ENCODE data around the gene DENND11.
"Not testable (repeated sequence)": the region's sequence is repeated elsewhere in the genome, so short reads cannot be mapped to it uniquely, and the experiment has no call there.

The DENND11 gene

GRCh38 chr7:141706239-141707064 is 4.5 kb upstream of the DENND11 start:
- no peak for DNase-seq

GRCh38 chr7:141704741-141705140 is 2.8 kb upstream of the DENND11 start:
- no peak for DNase-seq

GRCh38 chr7:141704112-141704511 is 2.1 kb upstream of the DENND11 start:
- DNase-seq: no peak

GRCh38 chr7:141702892-141703291 is 926 bp upstream of the DENND11 start:
- DNase-seq: no peak

- peak; percentile 53 for DNase-seq
Measured at GRCh38 chr7:141701489-141702046, 398 bp downstream of the DENND11 start.

- no peak for DNase-seq
Measured at GRCh38 chr7:141700848-141701371, 1.1 kb downstream of the DENND11 start.

GRCh38 chr7:141700296-141700847 is 1.6 kb downstream of the DENND11 start:
- no peak for DNase-seq

- no peak for DNase-seq
Measured at GRCh38 chr7:141699860-141700259, 2.1 kb downstream of the DENND11 start.

- DNase-seq: no peak
Measured at GRCh38 chr7:141698247-141699015, 3.5 kb downstream of the DENND11 start.

GRCh38 chr7:141697211-141697871 is 4.6 kb downstream of the DENND11 start:
- no peak for DNase-seq

GRCh38 chr7:141696348-141696747 is 5.6 kb downstream of the DENND11 start:
- DNase-seq: no peak

GRCh38 chr7:141695803-141696289 is 6.1 kb downstream of the DENND11 start:
- DNase-seq: no peak

GRCh38 chr7:141693082-141693481 is 8.9 kb downstream of the DENND11 start:
- no peak for DNase-seq

- no peak for DNase-seq
Measured at GRCh38 chr7:141691961-141692360, 10.0 kb downstream of the DENND11 start.

GRCh38 chr7:141691540-141691939 is 10.4 kb downstream of the DENND11 start:
- no peak for DNase-seq

GRCh38 chr7:141689072-141689825 is 12.7 kb downstream of the DENND11 start:
- not testable (repeated sequence) for DNase-seq

GRCh38 chr7:141688043-141688442 is 13.9 kb downstream of the DENND11 start:
- DNase-seq: no peak

GRCh38 chr7:141686670-141687069 is 15.3 kb downstream of the DENND11 start:
- DNase-seq: no peak

GRCh38 chr7:141686074-141686473 is 15.9 kb downstream of the DENND11 start:
- DNase-seq: no peak

- no peak for DNase-seq
Measured at GRCh38 chr7:141685285-141686023, 16.5 kb downstream of the DENND11 start.

GRCh38 chr7:141679014-141679413 is 23.0 kb downstream of the DENND11 start:
- DNase-seq: no peak

Data from NCI-H1092 (cell line).